ENCODE measurements around the gene NRDE2. TPM values are rescaled to one million over a fixed set of nuclear protein-coding genes. Genes with fewer than 3 reads are reported as not detected.
"Not testable (repeated sequence)": the region's sequence is repeated elsewhere in the genome, so short reads cannot be mapped to it uniquely, and the experiment has no call there.

Gene NRDE2
- total RNA-seq, 1 donor from 2014 or later: 32.1 TPM

DNA sequence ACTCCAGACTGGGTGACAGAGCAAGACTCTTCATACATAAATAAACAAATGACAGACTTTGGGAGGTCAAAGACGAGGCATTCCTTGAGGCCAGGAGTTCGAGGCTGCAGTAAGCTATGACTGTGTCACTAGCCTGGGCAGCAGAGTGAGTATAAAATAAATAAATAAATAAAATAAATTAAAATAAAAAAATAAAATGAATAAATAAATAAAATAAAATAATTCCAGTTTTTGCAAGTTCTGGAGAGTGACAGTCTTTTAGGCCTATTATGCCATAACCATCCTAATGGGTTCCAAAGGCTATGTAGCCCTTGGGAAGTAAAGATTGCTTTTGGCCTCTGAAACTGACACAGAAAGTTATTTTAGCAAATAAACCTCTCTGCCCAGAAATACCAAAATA is 16.5 kb upstream of the NRDE2 start:
- ATAC-seq (no peak), DNase-seq (ENCODE audit: low spot score) (no peak)
- intact Hi-C loops (cut with DNase I): no loop called here

GRCh38 chr14:90345239-90345557 is 13.5 kb upstream of the NRDE2 start:
- intact Hi-C loops (cut with DNase I): no loop called here
- no peak for DNase-seq (ENCODE audit: low spot score)
- no peak for ATAC-seq

GRCh38 chr14:90344331-90345238 is 12.8 kb upstream of the NRDE2 start:
- no peak for DNase-seq (ENCODE audit: low spot score)
- intact Hi-C loops (cut with DNase I): no loop called here
- no peak for ATAC-seq

- no peak for ATAC-seq
- no peak for DNase-seq (ENCODE audit: low spot score)
- intact Hi-C loops (cut with DNase I): no loop called here
These were observed 10.6 kb upstream of the NRDE2 start for GRCh38 chr14:90342327-90342726.

- DNase-seq (ENCODE audit: low spot score) (no peak), ATAC-seq (no peak)
- intact Hi-C loops (cut with DNase I): no loop called here
These were observed 10.0 kb upstream of the NRDE2 start for GRCh38 chr14:90341784-90342183.

DNA sequence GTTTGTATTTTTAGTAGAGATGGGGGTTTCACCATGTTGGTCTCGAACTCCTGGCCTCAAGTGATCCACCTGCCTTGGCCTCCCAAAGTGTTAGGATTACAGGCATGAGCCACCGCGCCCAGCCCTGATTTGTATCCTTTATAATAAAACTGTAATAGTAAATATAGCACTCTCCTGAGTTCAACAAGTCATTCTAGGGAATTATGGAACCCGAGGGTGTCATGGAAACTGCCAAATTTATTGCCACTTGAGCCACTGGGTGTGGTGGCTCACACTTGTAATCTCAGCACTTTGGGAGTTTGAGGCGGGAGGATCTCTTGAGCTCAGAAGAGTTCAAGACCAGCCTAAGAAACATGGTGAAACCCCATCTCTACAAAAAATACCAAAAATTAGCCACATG is 9.5 kb upstream of the NRDE2 start:
- ATAC-seq; DNase-seq (ENCODE audit: low spot score); intact Hi-C loops (cut with DNase I): not testable (repeated sequence)

- no peak for ATAC-seq
- intact Hi-C loops (cut with DNase I): no loop called here
- no peak for DNase-seq (ENCODE audit: low spot score)
These were observed 5.2 kb upstream of the NRDE2 start for GRCh38 chr14:90336985-90337384.

- no peak for ATAC-seq
- no peak for DNase-seq (ENCODE audit: low spot score)
- intact Hi-C loops (cut with DNase I): no loop called here
These were observed 4.7 kb upstream of the NRDE2 start for GRCh38 chr14:90336401-90336800.

- ATAC-seq: no peak
- intact Hi-C loops (cut with DNase I): no loop called here
- no peak for DNase-seq (ENCODE audit: low spot score)
These were observed 487 bp upstream of the NRDE2 start for GRCh38 chr14:90332271-90332584.

DNA sequence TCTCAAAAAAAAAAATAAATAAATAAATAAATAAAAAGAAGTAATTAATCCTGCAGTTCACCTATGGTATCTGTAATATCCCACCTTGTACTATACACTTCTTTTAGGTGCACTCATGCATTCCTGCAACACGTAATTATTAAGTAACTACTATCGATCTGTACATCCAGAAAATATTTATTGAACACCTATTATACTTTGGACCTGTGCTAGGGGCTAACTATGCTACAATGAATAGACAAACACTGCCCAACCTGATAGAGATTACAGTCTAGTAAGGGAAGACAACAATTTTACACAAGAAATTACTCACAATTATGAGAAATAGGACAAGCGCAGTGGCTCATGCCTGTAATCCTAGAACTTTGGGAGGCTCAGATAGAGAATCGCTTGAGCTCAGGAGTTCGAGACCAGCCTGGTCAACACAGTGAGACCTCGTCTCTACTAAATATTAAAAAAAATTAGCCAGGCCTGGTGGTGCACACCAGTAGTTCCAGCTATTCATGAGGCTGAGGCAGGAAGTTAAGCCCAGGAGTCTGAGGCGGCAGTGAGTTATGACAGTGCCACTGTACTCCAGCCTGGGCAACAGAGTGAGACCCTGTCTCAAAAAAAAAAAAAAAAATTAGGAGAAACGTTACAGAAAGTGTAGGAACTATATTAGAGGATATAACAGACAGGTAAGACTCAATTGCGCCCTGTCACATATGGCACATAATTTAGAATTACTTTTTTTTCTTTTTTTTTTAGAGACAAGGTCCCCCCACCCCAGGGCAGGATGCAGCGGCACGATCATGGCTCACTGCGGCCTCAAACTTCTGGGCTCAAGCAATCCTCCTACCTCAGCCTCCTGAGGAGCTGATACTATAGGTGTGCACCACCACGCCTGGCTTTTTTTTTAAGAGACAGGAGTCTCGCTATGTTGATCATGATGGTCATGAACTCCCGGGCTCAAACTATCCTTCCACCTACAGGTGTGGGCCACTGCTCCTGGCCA is 1.2 kb downstream of the NRDE2 start:
- DNase-seq (ENCODE audit: low spot score) (no peak), ATAC-seq (no peak)
- intact Hi-C loops (cut with DNase I): no loop called here

DNA sequence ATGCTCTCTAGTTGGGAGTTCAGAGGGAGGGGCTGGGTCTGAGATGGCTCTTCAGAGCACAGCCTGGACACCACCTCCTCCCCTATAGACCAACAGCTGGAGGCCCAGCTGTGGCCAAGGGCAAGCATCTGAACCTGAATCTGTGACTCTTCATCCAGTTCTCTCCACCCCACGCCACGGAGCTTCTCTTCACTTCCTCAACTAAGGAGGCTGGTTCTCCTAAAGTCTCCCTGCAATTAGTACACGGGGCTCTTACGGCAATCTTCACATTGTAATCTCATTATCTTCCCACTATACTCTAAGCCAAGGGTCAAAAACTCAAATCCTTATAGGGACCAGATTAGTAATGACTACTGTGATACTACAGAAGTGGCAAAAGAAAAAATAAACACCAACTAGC is 9.8 kb downstream of the NRDE2 start:
- no peak for ATAC-seq
- intact Hi-C loops (cut with DNase I): no loop called here

DNA sequence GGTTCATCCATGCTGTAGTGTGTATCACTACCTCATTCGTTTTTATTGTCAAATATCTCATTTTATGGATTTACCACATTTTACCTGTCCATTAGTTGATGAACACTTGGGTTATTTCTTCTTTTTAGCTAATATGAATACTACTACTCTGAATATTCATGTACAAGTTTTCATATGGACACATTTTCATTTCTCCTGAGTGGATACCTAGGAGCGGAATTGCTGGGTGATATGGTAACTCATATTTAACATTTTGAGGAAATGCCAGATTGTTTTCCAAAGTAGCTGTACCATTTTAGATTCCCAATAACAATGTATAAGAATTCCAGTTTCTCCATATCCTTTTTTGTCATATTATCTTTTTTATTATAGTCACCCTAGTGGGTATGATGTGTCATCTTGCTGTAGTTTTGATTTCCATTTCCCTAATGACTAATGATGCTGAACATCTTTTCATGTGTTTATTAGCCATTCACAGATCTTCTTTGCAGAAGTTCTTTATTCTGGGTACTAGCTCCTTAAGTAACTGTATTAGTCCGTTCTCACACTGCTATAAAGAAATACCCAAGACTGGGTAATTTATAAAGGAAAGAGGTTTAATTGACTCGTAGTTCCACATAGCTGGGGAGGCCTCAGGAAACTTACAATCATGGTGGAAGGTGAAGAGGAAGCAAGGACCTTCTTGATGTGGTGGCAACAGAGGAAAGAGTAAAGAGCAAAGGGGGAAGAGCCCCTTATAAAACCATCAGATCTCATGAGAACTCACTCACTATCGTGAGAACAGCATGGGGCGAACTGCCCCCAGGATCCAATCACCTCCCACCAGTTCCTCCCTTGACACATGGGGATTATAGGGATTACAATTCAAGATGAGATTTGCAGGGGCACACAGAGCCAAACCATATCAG is 11.9 kb downstream of the NRDE2 start:
- intact Hi-C loops (cut with DNase I): no loop called here
- no peak for ATAC-seq
- DNase-seq (ENCODE audit: low spot score): no peak

More for the DNA sequence above, 9.8 kb downstream of the NRDE2 start:
- no peak for DNase-seq (ENCODE audit: low spot score)

DNA sequence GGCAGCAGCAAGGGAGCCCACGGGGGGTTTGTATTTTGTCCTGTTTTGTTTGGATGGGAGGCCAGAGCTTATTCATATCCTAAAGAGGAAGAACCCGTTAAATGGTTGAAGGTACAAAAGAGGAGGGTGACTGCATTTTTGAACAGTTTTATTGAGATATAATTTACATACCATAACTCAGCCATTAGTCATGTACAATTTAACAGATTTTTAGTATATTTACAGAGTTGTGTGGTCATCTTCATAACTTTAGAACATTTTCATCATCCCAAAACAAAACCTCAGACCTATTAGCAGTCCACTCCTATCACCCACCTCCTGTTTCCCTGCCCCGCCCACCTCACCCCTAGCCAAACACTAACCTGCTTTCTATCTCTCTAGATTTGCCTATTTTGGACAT is 12.6 kb downstream of the NRDE2 start:
- DNase-seq (ENCODE audit: low spot score): no peak
- ATAC-seq: no peak
- intact Hi-C loops (cut with DNase I): no loop called here

- intact Hi-C loops (cut with DNase I): no loop called here
- ATAC-seq (no peak), DNase-seq (ENCODE audit: low spot score) (no peak)
These were observed 13.7 kb downstream of the NRDE2 start for GRCh38 chr14:90318016-90318415.

DNA sequence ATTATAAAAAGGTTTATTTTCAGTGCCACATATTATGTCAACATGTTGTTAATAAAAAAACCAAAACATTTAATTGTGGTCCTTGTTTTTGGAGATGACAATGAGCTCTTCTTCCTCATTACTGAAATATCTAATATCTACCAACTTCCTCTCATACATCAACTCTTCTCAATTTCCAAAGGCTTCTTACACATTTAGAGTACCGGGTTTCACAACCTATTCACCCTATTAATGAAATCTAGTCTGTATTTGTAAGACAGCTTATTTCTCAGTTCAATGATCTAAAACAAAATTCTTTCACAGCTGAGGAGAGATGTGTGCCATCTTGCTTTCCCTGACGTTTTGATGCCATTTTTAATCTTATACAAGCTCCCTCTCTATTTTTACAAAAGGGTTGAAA is 14.5 kb downstream of the NRDE2 start:
- intact Hi-C loops (cut with DNase I): no loop called here
- ATAC-seq (no peak), DNase-seq (ENCODE audit: low spot score) (no peak)

DNA sequence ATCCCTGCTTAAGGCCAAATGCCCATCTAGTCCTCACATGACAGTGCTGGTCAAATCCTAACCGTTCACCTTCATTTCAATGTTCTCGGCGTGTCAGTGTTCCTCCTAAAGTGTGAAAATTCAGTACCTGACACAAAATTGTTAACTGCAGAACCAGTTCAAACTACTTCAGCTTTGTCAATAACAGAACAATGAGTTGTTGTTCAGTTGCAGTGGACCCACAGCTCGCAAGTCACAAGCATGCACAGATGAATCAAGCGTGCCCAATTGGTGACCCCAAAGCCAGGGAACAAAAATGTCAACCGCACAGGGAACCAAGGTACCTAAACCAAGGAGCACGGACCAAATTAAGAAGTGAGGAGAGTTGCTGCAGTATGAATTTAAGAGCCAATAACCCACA is 23.2 kb downstream of the NRDE2 start:
- DNase-seq (ENCODE audit: low spot score): no peak
- intact Hi-C loops (cut with DNase I): no loop called here
- ATAC-seq: no peak

- DNase-seq (ENCODE audit: low spot score): no peak
- no peak for ATAC-seq
- intact Hi-C loops (cut with DNase I): no loop called here
These were observed 26.6 kb downstream of the NRDE2 start for GRCh38 chr14:90305176-90305601.

DNA sequence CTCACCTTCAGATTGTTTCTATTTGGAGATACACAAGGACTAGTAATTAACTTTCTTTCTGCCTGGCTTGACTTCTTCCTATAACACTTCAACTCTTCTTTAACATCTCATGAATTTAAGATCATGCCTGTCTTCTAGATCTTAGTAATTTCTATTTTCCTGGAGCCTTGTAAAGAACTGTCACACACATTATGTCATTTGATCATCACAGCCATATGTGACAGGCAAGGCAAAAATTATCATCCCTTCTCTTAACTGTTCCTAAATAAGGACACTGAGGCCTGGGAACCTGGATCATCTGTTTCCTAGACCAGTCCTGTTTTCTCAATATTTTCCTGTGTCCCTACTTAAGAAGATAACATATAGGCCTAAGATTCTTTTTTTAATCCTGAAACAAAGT is 27.2 kb downstream of the NRDE2 start:
- intact Hi-C loops (cut with DNase I): no loop called here
- DNase-seq (ENCODE audit: low spot score) (no peak), ATAC-seq (no peak)

DNA sequence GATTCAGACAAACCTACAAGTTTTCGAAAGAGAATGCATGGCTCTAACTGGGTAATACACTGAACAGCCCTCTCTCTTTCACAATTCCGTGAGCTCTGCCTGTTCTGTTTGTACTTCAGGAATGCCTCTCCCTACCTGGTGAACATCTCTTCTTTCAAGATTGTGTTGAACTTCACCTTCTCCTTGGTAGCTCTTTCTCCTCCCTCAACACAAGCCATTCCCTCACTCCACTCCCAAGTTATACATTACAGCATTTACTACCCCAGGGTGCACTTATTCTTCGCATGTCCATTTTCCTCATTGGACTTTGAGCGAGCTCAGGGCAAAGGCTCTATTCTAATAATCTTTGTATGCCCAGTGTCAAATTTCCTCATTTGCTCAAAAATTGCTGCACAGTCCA is 28.3 kb downstream of the NRDE2 start:
- intact Hi-C loops (cut with DNase I): no loop called here
- ATAC-seq (no peak), DNase-seq (ENCODE audit: low spot score) (no peak)

Data from sciatic nerve (tissue), 2 donors.